Trophoblast cell (in vitro differentiated cells and primary cell): ENCODE results near the gene MGST3.

Experiments used
- DNase-seq, 2 donors: peaks; one replicate each; pipeline ENCODE4 v3.0.0-alpha.2; 2016
- H2AFZ ChIP-seq: 2 replicates; pipeline ENCODE4 v1.6.1; 2013; ENCODE audit warnings: low read length, moderate library complexity, mild to moderate bottlenecking; ENCODE audit not compliant: insufficient read depth, poor library complexity
- H2AK5ac ChIP-seq: 2 replicates; pipeline ENCODE4 v1.6.1; 2013; ENCODE audit warnings: mild to moderate bottlenecking, low read length
- H2BK120ac ChIP-seq: 2 replicates; pipeline ENCODE4 v1.6.1; 2013; ENCODE audit warnings: low read length, mild to moderate bottlenecking, moderate library complexity; ENCODE audit not compliant: insufficient read depth, poor library complexity
- H2BK12ac ChIP-seq: 2 replicates; pipeline ENCODE4 v1.6.1; 2013; ENCODE audit warnings: mild to moderate bottlenecking, low read length, moderate library complexity
- H2BK5ac ChIP-seq: 2 replicates; pipeline ENCODE4 v1.6.1; 2013; ENCODE audit warnings: low read length, low read depth, moderate library complexity, mild to moderate bottlenecking; ENCODE audit not compliant: poor library complexity
- H3K14ac ChIP-seq: 2 replicates; pipeline ENCODE4 v1.6.1; 2013; ENCODE audit warnings: mild to moderate bottlenecking, low read length
- H3K18ac ChIP-seq: 2 replicates; pipeline ENCODE4 v1.6.1; 2013; ENCODE audit warnings: mild to moderate bottlenecking, low read length
- H3K23ac ChIP-seq: 2 replicates; pipeline ENCODE4 v1.6.1; 2013; ENCODE audit warnings: low read length
- H3K27ac ChIP-seq: 2 replicates; pipeline ENCODE4 v1.5.1; 2013; ENCODE audit warnings: low read depth, mild to moderate bottlenecking, inconsistent platforms, low read length, moderate library complexity
- H3K27me3 ChIP-seq: 2 replicates; pipeline ENCODE4 v1.6.1; 2013; ENCODE audit warnings: inconsistent platforms, mild to moderate bottlenecking, low read length, moderate library complexity; ENCODE audit not compliant: insufficient read depth
- H3K36me3 ChIP-seq, 2 experiments: 1 replicate in 1 of 2; 2 replicates in 1 of 2; pipeline ENCODE4 v1.6.1; 2013; ENCODE audit warnings: low read length in 2 of 2, mild to moderate bottlenecking in 2 of 2, moderate library complexity in 1 of 2; ENCODE audit not compliant: insufficient read depth in 2 of 2, control insufficient read depth in 1 of 2
- H3K4ac ChIP-seq: 2 replicates; pipeline ENCODE4 v1.6.1; 2013; ENCODE audit warnings: low read depth, mild to moderate bottlenecking, low read length, moderate library complexity
- H3K4me1 ChIP-seq, 2 experiments: 1 replicate in 1 of 2; 2 replicates in 1 of 2; pipeline ENCODE4 v1.6.1; 2013; ENCODE audit warnings: low read length in 2 of 2, mild to moderate bottlenecking in 2 of 2, moderate library complexity in 1 of 2; ENCODE audit not compliant: insufficient read depth in 2 of 2, control insufficient read depth in 1 of 2
- H3K4me2 ChIP-seq: 2 replicates; pipeline ENCODE4 v1.6.1; 2013; ENCODE audit warnings: inconsistent platforms, mild to moderate bottlenecking, low read length, moderate library complexity
- H3K4me3 ChIP-seq: 2 replicates; pipeline ENCODE4 v1.5.1; 2013; ENCODE audit warnings: mild to moderate bottlenecking, low read depth, low read length, inconsistent platforms
- H3K79me1 ChIP-seq: one replicate; pipeline ENCODE4 v1.6.1; 2013; ENCODE audit warnings: low read length
- H3K79me2 ChIP-seq: 2 replicates; pipeline ENCODE4 v1.6.1; 2013; ENCODE audit warnings: low read length, mild to moderate bottlenecking; ENCODE audit not compliant: control insufficient read depth, insufficient read depth, poor library complexity
- H3K9ac ChIP-seq: 2 replicates; pipeline ENCODE4 v1.6.1; 2013; ENCODE audit warnings: mild to moderate bottlenecking, low read length
- H3K9me3 ChIP-seq: 2 replicates; pipeline ENCODE4 v1.6.1; 2013; ENCODE audit warnings: low read depth, mild to moderate bottlenecking, control low read depth, inconsistent platforms, low read length; ENCODE audit not compliant: insufficient read depth
- H4K12ac ChIP-seq: 2 replicates; pipeline ENCODE4 v1.6.1; 2013; ENCODE audit warnings: low read depth, mild to moderate bottlenecking, low read length, moderate library complexity
- H4K8ac ChIP-seq: 2 replicates; pipeline ENCODE4 v1.6.1; 2013; ENCODE audit warnings: low read depth, mild to moderate bottlenecking, low read length, moderate library complexity
- H4K91ac ChIP-seq: one replicate; pipeline ENCODE4 v1.6.1; 2013; ENCODE audit warnings: low read depth, mild to moderate bottlenecking, low read length, moderate library complexity
- WGBS: extraction: QIAGEN DNeasy Blood & Tissue Kit; methylation state at CpG from one replicate; pipeline ENCODE4 v1.1.7; 2013; ENCODE audit warnings: missing lambda C conversion rate; ENCODE audit not compliant: insufficient read length, insufficient coverage; ENCODE audit errors: extremely low coverage; 5-methylcytosine and 5-hydroxymethylcytosine counted together

MGST3 gene

DNA sequence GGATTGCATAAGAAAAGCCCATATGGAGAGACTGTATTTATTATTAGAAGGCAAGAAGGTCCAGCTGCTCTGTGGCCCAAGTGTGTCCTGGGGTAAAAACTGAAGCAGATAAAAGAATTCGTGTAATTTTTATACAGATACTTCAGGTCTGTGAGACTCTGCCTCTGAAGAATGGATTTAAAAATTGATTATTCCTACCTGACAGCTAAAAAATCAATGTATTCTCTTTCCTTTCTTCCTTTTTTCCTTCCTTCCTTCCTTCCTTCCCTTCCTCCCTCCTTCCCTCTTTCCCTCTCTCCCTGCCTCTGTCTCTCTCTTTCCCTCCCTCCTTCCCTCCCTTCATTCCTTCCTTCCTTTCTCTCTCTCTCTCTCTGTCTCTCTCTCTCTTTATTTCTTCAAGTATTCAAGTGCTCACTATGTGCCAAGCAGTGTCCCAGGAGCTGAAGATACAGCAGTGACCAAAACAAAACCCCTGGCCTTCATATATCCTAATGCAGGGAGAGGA lies 11.3 kb upstream of the MGST3 start:
- no peaks in the 10 kb centered on the region for H3K27me3 ChIP-seq
- no peaks in the 10 kb centered on the region for H3K36me3 ChIP-seq
- H2BK12ac ChIP-seq, result no peak overlapping the region
- no peak for DNase-seq
- no peak overlapping the region for H3K4ac ChIP-seq
- H4K12ac ChIP-seq, result no peak overlapping the region
- H4K91ac ChIP-seq, result no peak overlapping the region
- no peak overlapping the region for H2BK120ac ChIP-seq
- H3K4me2 ChIP-seq, result no peak overlapping the region
- H3K14ac ChIP-seq, result no peak overlapping the region
- no peaks in the 10 kb centered on the region for H3K9me3 ChIP-seq
- WGBS, result no CpG with 5 or more reads among the region's 1 CpG
- no peak overlapping the region for H2AK5ac ChIP-seq
- H3K27ac ChIP-seq, result no peak overlapping the region
- H3K79me1 ChIP-seq, result no peaks in the 10 kb centered on the region
- H3K4me1 ChIP-seq, result no peaks in the 10 kb centered on the region
- no peak overlapping the region for H3K9ac ChIP-seq
- no peak overlapping the region for H2BK5ac ChIP-seq
- no peak overlapping the region for H3K18ac ChIP-seq
- H3K4me3 ChIP-seq, result no peak overlapping the region
- H2AFZ ChIP-seq, result no peak overlapping the region
- no peaks in the 10 kb centered on the region for H3K79me2 ChIP-seq
- H4K8ac ChIP-seq, result no peak overlapping the region
- no peak overlapping the region for H3K23ac ChIP-seq

DNA sequence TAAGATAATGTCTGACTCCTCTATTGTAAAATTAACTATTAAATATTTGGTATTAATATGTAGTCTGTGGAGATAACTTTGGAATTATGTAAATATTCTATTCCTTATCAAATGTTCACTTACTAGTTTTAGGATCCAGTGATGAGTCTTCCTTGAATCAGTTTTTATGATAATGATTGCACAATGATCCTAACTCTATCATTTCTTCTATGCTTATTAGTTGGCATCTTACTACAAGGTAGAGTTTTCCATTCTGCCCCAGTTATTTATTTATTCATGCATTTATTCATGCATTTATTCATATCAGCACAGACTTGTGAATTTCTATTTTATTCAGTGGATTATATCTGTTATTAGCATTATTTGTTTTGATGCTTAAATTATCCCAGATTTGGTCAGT lies 7.4 kb upstream of the MGST3 start:
- no peak overlapping the region for H3K23ac ChIP-seq
- H2BK120ac ChIP-seq, result no peak overlapping the region
- H3K79me1 ChIP-seq, result no peaks in the 10 kb centered on the region
- no peak overlapping the region for H2AK5ac ChIP-seq
- H3K36me3 ChIP-seq, result no peaks in the 10 kb centered on the region
- H3K9me3 ChIP-seq, result no peaks in the 10 kb centered on the region
- no peak overlapping the region for H2AFZ ChIP-seq
- H4K12ac ChIP-seq, result no peak overlapping the region
- H3K14ac ChIP-seq, result no peak overlapping the region
- H3K18ac ChIP-seq, result no peak overlapping the region
- no peak overlapping the region for H3K4me3 ChIP-seq
- H2BK5ac ChIP-seq, result no peak overlapping the region
- no peak for DNase-seq
- H3K27ac ChIP-seq, result no peak overlapping the region
- H3K4me1 ChIP-seq, result no peaks in the 10 kb centered on the region
- H3K27me3 ChIP-seq, result no peaks in the 10 kb centered on the region
- H2BK12ac ChIP-seq, result no peak overlapping the region
- H4K8ac ChIP-seq, result no peak overlapping the region
- no peak overlapping the region for H3K4me2 ChIP-seq
- no peak overlapping the region for H3K4ac ChIP-seq
- no peak overlapping the region for H4K91ac ChIP-seq
- H3K79me2 ChIP-seq, result no peaks in the 10 kb centered on the region
- H3K9ac ChIP-seq, result no peak overlapping the region

- H3K14ac ChIP-seq, result no peak overlapping the region
- H4K8ac ChIP-seq, result no peak overlapping the region
- no peak overlapping the region for H4K91ac ChIP-seq
- no CpG with 5 or more reads among the region's 4 CpGs for WGBS
- H3K79me2 ChIP-seq, result no peaks in the 10 kb centered on the region
- no peaks in the 10 kb centered on the region for H3K27me3 ChIP-seq
- H3K9me3 ChIP-seq, result no peaks in the 10 kb centered on the region
- H3K4me3 ChIP-seq, result no peak overlapping the region
- no peak overlapping the region for H3K4ac ChIP-seq
- H3K18ac ChIP-seq, result no peak overlapping the region
- H3K9ac ChIP-seq, result no peak overlapping the region
- no peaks in the 10 kb centered on the region for H3K79me1 ChIP-seq
- H3K36me3 ChIP-seq, result no peaks in the 10 kb centered on the region
- H3K4me2 ChIP-seq, result no peak overlapping the region
- H4K12ac ChIP-seq, result no peak overlapping the region
- no peak overlapping the region for H3K27ac ChIP-seq
- no peak for DNase-seq
- H2BK12ac ChIP-seq, result no peak overlapping the region
- no peaks in the 10 kb centered on the region for H3K4me1 ChIP-seq
- H2AK5ac ChIP-seq, result no peak overlapping the region
- H2AFZ ChIP-seq, result no peak overlapping the region
- no peak overlapping the region for H3K23ac ChIP-seq
- no peak overlapping the region for H2BK120ac ChIP-seq
- no peak overlapping the region for H2BK5ac ChIP-seq
Observed at GRCh38 chr1:165624441-165624840, 6.6 kb upstream of the MGST3 start.

DNA sequence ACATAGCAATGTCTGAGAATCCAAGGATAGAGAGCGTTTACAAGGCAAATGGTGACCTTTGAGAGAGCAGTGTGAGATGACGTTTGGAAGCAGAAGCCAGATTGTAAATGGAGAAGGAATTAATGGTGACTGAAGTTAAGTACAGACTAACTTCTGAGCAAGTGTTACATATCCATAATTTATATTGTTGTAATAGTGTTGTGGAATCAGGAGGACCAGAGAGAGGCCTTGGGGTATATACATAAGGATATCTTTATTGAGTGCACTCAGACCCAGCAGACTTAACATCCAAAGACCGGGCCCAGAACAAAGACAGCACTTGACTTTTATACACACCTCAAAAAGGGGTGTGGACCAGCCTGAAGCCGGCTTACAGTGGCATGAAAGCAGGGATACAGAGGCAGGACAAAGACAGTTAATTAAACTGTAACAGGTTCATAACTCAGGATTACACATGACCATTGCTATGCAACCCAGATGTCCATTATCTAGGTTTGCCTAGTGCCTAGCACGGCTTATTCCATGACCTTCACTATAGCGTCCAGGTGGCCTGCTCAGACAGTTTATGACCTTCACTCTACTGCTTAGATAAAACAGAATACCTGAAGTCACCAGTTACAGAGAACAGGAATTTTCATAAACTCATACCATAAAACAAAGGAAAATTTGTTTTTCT lies 2.7 kb upstream of the MGST3 start:
- Histone ChIP-seq H3K4me2 (no peak overlapping the region), H4K91ac (no peak overlapping the region), H4K12ac (no peak overlapping the region), H3K4ac (no peak overlapping the region), H3K27me3 (no peaks in the 10 kb centered on the region), H3K9me3 (no peaks in the 10 kb centered on the region), H2BK12ac (no peak overlapping the region), H2BK5ac (no peak overlapping the region), H3K79me2 (peaks cover 10% of the 10 kb centered on the region), H4K8ac (no peak overlapping the region), H3K18ac (no peak overlapping the region), H2BK120ac (no peak overlapping the region), H3K14ac (no peak overlapping the region), H3K79me1 (peaks cover 14% of the 10 kb centered on the region), H3K4me1 (no peaks in the 10 kb centered on the region), H3K36me3 (no peaks in the 10 kb centered on the region), H3K9ac (no peak overlapping the region), H2AK5ac (no peak overlapping the region), H3K4me3 (no peak overlapping the region), H3K27ac (no peak overlapping the region), H2AFZ (no peak overlapping the region), H3K23ac (no peak overlapping the region)
- no peak for DNase-seq
- WGBS, result no CpG with 5 or more reads among the region's 6 CpGs
